Stomach (tissue), 9 donors: Measurements from ENCODE around the gene TYK2. TPM values are rescaled to one million over a fixed set of nuclear protein-coding genes. Genes with fewer than 3 reads are reported as not detected.

Source experiments
- DNase-seq, 2 donors: peaks; one replicate each; pipeline versions ENCODE4 v3.0.0 to v3.0.0-alpha.2; 2013 to 2019
- H3K27ac ChIP-seq, 5 donors: fragments of 200-600 bp in 4 of 5; sonication (generic) in 4 of 5; one replicate each; pipeline ENCODE4 v1.5.1; 2013 to 2019; ENCODE audit warnings: mild to moderate bottlenecking in 1 of 5, moderate library complexity in 1 of 5
- H3K27me3 ChIP-seq, 3 donors: fragments of 200-600 bp; sonication (generic); one replicate each; pipeline ENCODE4 v1.5.1; 2017 to 2019; ENCODE audit warnings: mixed run types in 1 of 3
- H3K36me3 ChIP-seq, 4 donors: fragments of 200-600 bp; sonication (generic); 1 replicate in 3 of 4; 2 replicates in 1 of 4; pipeline ENCODE4 v1.5.1; 2016 to 2019
- H3K4me1 ChIP-seq, 4 donors: fragments of 200-600 bp; sonication (generic); one replicate each; pipeline ENCODE4 v1.5.1; 2016 to 2019
- H3K4me3 ChIP-seq, 4 donors: fragments of 200-600 bp; sonication (generic) in 3 of 4; one replicate each; pipeline ENCODE4 v1.5.1; 2016 to 2019; ENCODE audit warnings: mild to moderate bottlenecking in 1 of 4
- H3K9me3 ChIP-seq, 4 donors: fragments of 200-600 bp; sonication (generic); one replicate each; pipeline ENCODE4 v1.5.1; 2016 to 2019
- EP300 ChIP-seq: sonication (generic); formaldehyde crosslinking; IDR thresholded peaks from one replicate; pipeline ENCODE4 v1.6.1; 2017; ENCODE audit warnings: antibody characterized with exemption
- POLR2A ChIP-seq, 4 donors: fragments of 450-650 bp; IDR thresholded peaks; one replicate each; pipeline ENCODE4 v1.6.1; 2016; ENCODE audit warnings: antibody characterized with exemption in 4 of 4, control low read depth in 2 of 4, mild to moderate bottlenecking in 1 of 4, moderate library complexity in 1 of 4
- POLR2AphosphoS5 ChIP-seq, 3 donors: sonication (generic); formaldehyde crosslinking; IDR thresholded peaks; one replicate each; pipeline ENCODE4 v1.6.1; 2016; ENCODE audit warnings: antibody characterized with exemption in 3 of 3
- WGBS, 5 donors: extraction: QIAGEN DNeasy Blood & Tissue Kit in 3 of 5; methylation state at CpG; one replicate each; pipeline versions ENCODE4 v1.1.5 to v1.1.7; 2013 to 2018; 5-methylcytosine and 5-hydroxymethylcytosine counted together
- intact Hi-C: fragments of 100-400 bp; cut with DNase I; formaldehyde crosslinking; loops from one replicate; pipeline ENCODE4 v1.15.1; 2023; ENCODE audit warnings: low total_unique reads
- polyA plus RNA-seq, 3 donors: library from polyadenylated mRNA; stranded (reverse); fragments of 200-250 nt; gene quantifications; one replicate each; pipeline ENCODE4 v1.2.3, GENCODE V29; 2013
- total RNA-seq, 5 donors: library from RNA; depleted of rRNA; stranded (reverse); fragments of >200 nt; gene quantifications; one replicate each; pipeline versions ENCODE4 v1.1.0 to v1.2.3, GENCODE V29; 2014 to 2016
- TF ChIP-seq, protein P1 (sequence below), 7 experiments: fragments of 450-650 bp in 4 of 7; fragments of 200-600 bp in 3 of 7; sonication (generic) in 3 of 7; IDR thresholded peaks; one replicate each; pipeline ENCODE4 v1.5.1; 2016 to 2019; ENCODE audit warnings: antibody characterized with exemption in 7 of 7, control low read depth in 2 of 7, mild to moderate bottlenecking in 1 of 7
- donor health status: healthy with polysubstance abuse.
- donor health status: Bipolar disorder and iron deficiency.
- donor health status: healthy.

Gene TYK2
- total and polyA plus RNA-seq, 8 donors: 45.2 to 365 (median 138) TPM

DNA sequence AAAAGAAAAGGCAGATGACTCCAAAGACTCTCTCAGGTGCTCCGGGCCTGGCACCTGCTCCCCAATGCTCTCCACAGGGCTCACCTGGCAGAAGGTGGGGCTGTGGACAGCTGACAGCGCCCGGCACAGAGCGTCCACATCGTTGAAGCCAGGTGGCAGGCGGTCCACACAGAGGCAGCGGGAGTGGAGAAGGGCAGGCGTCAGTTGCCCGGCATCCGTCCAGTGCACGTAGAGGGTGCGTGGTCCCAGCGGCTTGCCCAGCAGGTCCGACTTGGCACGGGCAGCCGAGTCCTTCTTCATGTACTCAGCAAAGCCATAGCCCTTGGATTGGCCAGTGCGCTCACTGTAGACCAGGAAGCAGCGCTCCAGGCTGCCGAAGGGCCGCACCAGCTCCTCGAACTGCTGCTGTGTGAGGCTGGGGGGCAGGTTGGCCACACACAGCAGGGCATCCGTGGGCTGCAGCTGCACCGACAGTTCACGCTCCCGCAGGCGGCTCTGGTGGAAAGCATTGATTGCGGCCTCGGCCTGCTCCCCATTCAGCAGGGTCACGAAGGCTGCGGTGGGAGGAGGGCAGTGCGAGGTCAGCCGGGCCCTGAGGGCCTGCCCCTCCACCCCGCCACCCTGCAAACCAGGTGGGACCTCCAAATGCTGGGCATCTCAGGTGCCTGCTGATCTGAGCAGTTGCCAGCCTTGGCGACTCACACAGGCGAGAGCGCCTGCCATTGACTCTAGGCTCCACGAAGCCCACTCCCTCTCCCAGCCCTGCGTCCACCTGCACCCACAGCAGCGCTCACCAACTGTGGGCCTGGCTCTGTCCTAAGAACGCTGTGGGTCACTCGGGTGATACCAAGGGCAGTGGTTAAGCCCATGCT, 51.6 kb downstream of the TYK2 start:
- intact Hi-C loops: loop anchor here (10.0 kb wide), 1 partner anchor 46 kb away; no protein-coding TSS in a partner anchor
- no peak overlapping the region for H3K27ac ChIP-seq
- H3K27me3 ChIP-seq: no peaks in the 10 kb centered on the region
- H3K9me3 ChIP-seq: no peaks in the 10 kb centered on the region
- TF ChIP-seq POLR2A (IDR thresholded peaks at IDR 0.05): no peak
- no peak for TF ChIP-seq EP300
- TF ChIP-seq, protein P1, sequence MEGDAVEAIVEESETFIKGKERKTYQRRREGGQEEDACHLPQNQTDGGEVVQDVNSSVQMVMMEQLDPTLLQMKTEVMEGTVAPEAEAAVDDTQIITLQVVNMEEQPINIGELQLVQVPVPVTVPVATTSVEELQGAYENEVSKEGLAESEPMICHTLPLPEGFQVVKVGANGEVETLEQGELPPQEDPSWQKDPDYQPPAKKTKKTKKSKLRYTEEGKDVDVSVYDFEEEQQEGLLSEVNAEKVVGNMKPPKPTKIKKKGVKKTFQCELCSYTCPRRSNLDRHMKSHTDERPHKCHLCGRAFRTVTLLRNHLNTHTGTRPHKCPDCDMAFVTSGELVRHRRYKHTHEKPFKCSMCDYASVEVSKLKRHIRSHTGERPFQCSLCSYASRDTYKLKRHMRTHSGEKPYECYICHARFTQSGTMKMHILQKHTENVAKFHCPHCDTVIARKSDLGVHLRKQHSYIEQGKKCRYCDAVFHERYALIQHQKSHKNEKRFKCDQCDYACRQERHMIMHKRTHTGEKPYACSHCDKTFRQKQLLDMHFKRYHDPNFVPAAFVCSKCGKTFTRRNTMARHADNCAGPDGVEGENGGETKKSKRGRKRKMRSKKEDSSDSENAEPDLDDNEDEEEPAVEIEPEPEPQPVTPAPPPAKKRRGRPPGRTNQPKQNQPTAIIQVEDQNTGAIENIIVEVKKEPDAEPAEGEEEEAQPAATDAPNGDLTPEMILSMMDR (IDR thresholded peaks at IDR 0.05): no peak
- TF ChIP-seq POLR2AphosphoS5 (IDR thresholded peaks at IDR 0.05): no peak
- peaks cover 9 to 22% (median 19%) of the 10 kb centered on the region in 4 donors for H3K4me1 ChIP-seq
- peaks cover 65 to 75% (median 69%) of the 10 kb centered on the region in 4 donors for H3K36me3 ChIP-seq
- WGBS, 5 donors: 92 to 96% (median 95%) methylated on average over 14 to 41 of the region's 41 CpGs
- H3K4me3 ChIP-seq: no peak overlapping the region
- DNase-seq: no peak

DNA sequence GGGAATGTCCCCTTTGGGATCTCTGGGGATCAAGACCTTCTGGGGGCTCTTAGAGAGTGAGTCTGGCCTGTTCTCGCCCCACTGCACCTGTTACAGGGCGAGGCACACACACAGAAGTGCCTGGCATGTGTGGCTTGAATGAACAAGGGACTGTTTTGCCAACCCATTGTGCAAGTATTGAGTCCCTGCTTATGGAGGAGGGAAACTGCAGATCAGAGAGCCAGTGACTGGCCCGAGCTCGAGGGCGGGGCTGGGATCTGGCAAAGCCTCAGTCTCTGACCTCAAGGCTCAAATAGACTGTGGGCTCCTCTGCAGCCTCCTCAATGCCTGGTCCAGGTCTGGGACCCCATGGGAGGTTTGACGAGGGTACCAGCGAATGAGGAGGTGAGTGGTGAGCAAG, 52.6 kb downstream of the TYK2 start:
- H3K36me3 ChIP-seq: peaks cover 75 to 85% (median 79%) of the 10 kb centered on the region in 4 donors

DNA sequence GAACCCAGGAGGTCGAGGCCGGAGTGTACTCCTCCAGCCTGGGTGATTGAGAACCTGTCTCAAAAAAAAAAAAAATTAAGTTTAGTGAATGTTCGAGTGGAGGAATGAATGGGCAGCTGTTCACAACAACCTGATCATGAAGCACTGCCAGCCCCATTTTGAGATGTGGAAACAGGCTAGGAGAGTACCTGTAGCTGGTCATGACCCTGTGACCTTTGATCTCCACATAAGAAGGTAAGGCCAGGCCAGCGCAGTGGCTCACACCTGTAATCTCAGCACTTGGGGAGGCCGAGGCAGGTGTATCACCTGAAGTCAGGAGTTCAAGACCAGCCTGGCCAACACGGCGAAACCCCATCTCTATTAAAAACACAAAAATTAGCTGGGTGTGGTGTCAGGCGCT, 54.6 kb downstream of the TYK2 start:
- Histone ChIP-seq H3K27me3 (no peaks in the 10 kb centered on the region), H3K9me3 (no peaks in the 10 kb centered on the region), H3K4me3 (no peak overlapping the region), H3K36me3 (peaks cover 94 to 100% (median 99%) of the 10 kb centered on the region in 4 donors), H3K27ac (no peak overlapping the region), H3K4me1 (peaks cover 0 to 3% (median 0%) of the 10 kb centered on the region in 4 donors)
- TF ChIP-seq, protein P1 (IDR thresholded peaks at IDR 0.05): no peak
- no peak for DNase-seq
- WGBS, 5 donors: 84 to 90% (median 90%) methylated on average over 8 of the region's 8 CpGs
- intact Hi-C loops: loop anchor here (10.0 kb wide), 1 partner anchor 49 kb away; no protein-coding TSS in a partner anchor

More for the DNA sequence above, 52.6 kb downstream of the TYK2 start:
- peaks cover 9 to 18% (median 13%) of the 10 kb centered on the region in 4 donors for H3K4me1 ChIP-seq
- no peak overlapping the region for H3K4me3 ChIP-seq
- H3K9me3 ChIP-seq: no peaks in the 10 kb centered on the region
- no peak for DNase-seq
- intact Hi-C loops: loop anchor here (10.0 kb wide), 1 partner anchor 47 kb away; no protein-coding TSS in a partner anchor
- no peak overlapping the region for H3K27ac ChIP-seq
- H3K27me3 ChIP-seq: no peaks in the 10 kb centered on the region
- TF ChIP-seq EP300 (no peak), POLR2AphosphoS5 (IDR thresholded peaks at IDR 0.05) (no peak), POLR2A (IDR thresholded peaks at IDR 0.05) (no peak)
- 81 to 88% (median 85%) methylated on average over 7 of the region's 7 CpGs for WGBS, 5 donors

DNA sequence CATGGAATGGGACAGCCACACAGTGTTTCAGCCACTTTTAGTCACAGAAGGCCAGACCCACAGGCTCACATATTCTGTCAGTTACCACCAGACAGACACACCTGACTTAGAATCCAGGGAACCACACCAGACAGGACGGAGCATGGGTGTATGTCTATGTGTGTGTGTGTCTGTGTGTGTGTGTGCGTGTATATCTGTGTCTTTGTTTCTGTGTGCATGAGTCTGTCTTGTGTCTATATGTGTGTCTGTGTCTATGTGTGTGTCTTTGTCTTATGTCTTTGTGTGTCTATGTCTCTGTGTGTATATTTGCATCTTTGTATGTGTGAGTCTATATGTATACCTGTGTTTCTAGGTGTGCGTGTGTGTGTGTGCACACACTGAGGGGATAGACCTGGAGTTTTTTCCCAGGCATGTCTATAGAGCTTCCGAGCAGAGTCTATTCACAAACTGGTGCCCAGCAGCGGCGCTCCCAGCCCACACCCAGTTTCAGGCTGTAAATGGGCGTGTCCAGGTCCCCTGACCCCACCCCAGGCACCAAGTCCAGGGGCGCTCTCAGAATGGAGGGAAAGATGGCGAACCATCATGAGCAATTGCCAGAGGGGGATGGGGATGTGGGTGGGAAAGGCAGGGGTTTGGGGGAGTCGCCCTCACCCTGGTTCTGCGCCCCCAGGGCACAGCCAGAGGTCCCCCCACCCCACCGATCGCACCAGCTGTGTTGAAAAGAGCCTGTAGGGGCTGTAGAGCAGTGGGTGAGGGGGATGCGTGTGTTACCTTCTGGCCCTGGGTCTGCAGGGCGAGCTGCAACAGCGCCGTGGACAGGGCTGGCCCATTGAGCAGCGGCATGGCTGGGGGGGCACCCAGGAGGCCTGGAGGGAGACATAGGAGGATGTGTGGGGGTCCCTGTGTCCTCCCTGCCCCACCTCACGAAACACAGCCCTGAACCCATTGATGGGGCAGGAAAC, 58.2 kb downstream of the TYK2 start:
- WGBS, 5 donors: 88 to 94% (median 91%) methylated on average over 16 to 19 of the region's 19 CpGs
- Histone ChIP-seq H3K36me3 (peaks cover 85 to 100% (median 100%) of the 10 kb centered on the region in 4 donors), H3K9me3 (no peaks in the 10 kb centered on the region), H3K27me3 (no peaks in the 10 kb centered on the region), H3K27ac (no peak overlapping the region), H3K4me3 (no peak overlapping the region), H3K4me1 (no peaks in the 10 kb centered on the region)
- peak in 1 of 2 donors; percentile 56 for DNase-seq
- TF ChIP-seq POLR2AphosphoS5 (IDR thresholded peaks at IDR 0.05) (no peak), EP300 (no peak), POLR2A (IDR thresholded peaks at IDR 0.05) (no peak)
- TF ChIP-seq, protein P1 (IDR thresholded peaks at IDR 0.05): no peak
- intact Hi-C loops: loop anchor here (10.0 kb wide), 1 partner anchor 53 kb away; no protein-coding TSS in a partner anchor
